ENCODE data around the gene B3GAT3. TPM values are rescaled to one million over a fixed set of nuclear protein-coding genes. Genes with fewer than 3 reads are reported as not detected.
"Not testable (repeated sequence)": the region's sequence is repeated elsewhere in the genome, so short reads cannot be mapped to it uniquely, and the experiment has no call there.

The B3GAT3 gene
- total and polyA plus RNA-seq, 7 donors, result 9.7 to 47.5 (median 16.1) TPM

GRCh38 chr11:62572431-62572830 lies 49.4 kb downstream of the B3GAT3 start:
- no peaks in the 10 kb centered on the region for H3K9me3 ChIP-seq
- H3K27ac ChIP-seq, result peak overlapping the region in 3 of 4 donors; percentile 86 to 94 (median 87)
- no peaks in the 10 kb centered on the region for H3K27me3 ChIP-seq
- DNase-seq, result no peak
- TF ChIP-seq CTCF (IDR thresholded peaks at IDR 0.05), result no peak
- TF ChIP-seq EP300 (IDR thresholded peaks at IDR 0.05), result no peak
- TF ChIP-seq POLR2AphosphoS5 (IDR thresholded peaks at IDR 0.05), result no peak
- TF ChIP-seq POLR2A (IDR thresholded peaks at IDR 0.05), result no peak
- H3K4me1 ChIP-seq, result peaks cover 0 to 53% (median 35%) of the 10 kb centered on the region in 4 donors
- H3K36me3 ChIP-seq, result peaks cover 5 to 66% (median 45%) of the 10 kb centered on the region in 4 donors
- H3K4me3 ChIP-seq, result peak overlapping the region in 3 of 4 donors; percentile 64 to 92 (median 75)
- 82 to 85% methylated on average over 12 of the region's 12 CpGs for WGBS, 2 donors
- intact Hi-C loops (cut with DNase I), result no loop called here

GRCh38 chr11:62571493-62571892 lies 50.3 kb downstream of the B3GAT3 start:
- H3K4me3 ChIP-seq; H3K27me3 ChIP-seq; H3K9me3 ChIP-seq; intact Hi-C loops (cut with DNase I); DNase-seq: not testable (repeated sequence)
- H3K27ac ChIP-seq, result peak overlapping the region in 1 of 4 donors; percentile 94
- H3K4me1 ChIP-seq, result peaks cover 0 to 53% (median 32%) of the 10 kb centered on the region in 4 donors
- 90 to 92% methylated on average over 5 of the region's 5 CpGs for WGBS, 2 donors
- H3K36me3 ChIP-seq, result peaks cover 15 to 66% (median 53%) of the 10 kb centered on the region in 4 donors

GRCh38 chr11:62570903-62571302 lies 50.9 kb downstream of the B3GAT3 start:
- Histone ChIP-seq H3K4me1 (peaks cover 0 to 48% (median 28%) of the 10 kb centered on the region in 4 donors), H3K36me3 (peaks cover 16 to 66% (median 55%) of the 10 kb centered on the region in 4 donors)
- intact Hi-C loops (cut with DNase I); H3K4me3 ChIP-seq; DNase-seq; H3K9me3 ChIP-seq; H3K27me3 ChIP-seq; H3K27ac ChIP-seq: not testable (repeated sequence)
- 84 to 90% methylated on average over 5 of the region's 5 CpGs for WGBS, 2 donors

- TF ChIP-seq POLR2AphosphoS5 (IDR thresholded peaks at IDR 0.05) (no peak), CTCF (IDR thresholded peaks at IDR 0.05) (no peak), POLR2A (IDR thresholded peaks at IDR 0.05) (no peak), EP300 (IDR thresholded peaks at IDR 0.05) (no peak)
- Histone ChIP-seq H3K9me3 (no peaks in the 10 kb centered on the region), H3K27ac (no peak overlapping the region), H3K27me3 (no peaks in the 10 kb centered on the region), H3K36me3 (peaks cover 16 to 76% (median 64%) of the 10 kb centered on the region in 4 donors), H3K4me3 (no peak overlapping the region), H3K4me1 (peaks cover 0 to 35% (median 15%) of the 10 kb centered on the region in 4 donors)
- DNase-seq, result no peak
- 58 to 85% methylated on average over 1 of the region's 1 CpG for WGBS, 2 donors
- intact Hi-C loops (cut with DNase I), result no loop called here
Observed at GRCh38 chr11:62569611-62570010, 52.2 kb downstream of the B3GAT3 start.

- WGBS, 2 donors, result 82 to 83% methylated on average over 8 of the region's 8 CpGs
- H3K36me3 ChIP-seq, result peaks cover 16 to 100% (median 77%) of the 10 kb centered on the region in 4 donors
- H3K27ac ChIP-seq, result no peak overlapping the region
- no peaks in the 10 kb centered on the region for H3K27me3 ChIP-seq
- H3K4me1 ChIP-seq, result peaks cover 0 to 21% (median 2%) of the 10 kb centered on the region in 4 donors
- DNase-seq, result no peak
- no peaks in the 10 kb centered on the region for H3K9me3 ChIP-seq
- intact Hi-C loops (cut with DNase I), result no loop called here
- TF ChIP-seq POLR2A (IDR thresholded peaks at IDR 0.05), result no peak
- no peak overlapping the region for H3K4me3 ChIP-seq
Observed at GRCh38 chr11:62567018-62567633, 54.7 kb downstream of the B3GAT3 start.

- no peak for TF ChIP-seq CTCF (IDR thresholded peaks at IDR 0.05)
- no peak for TF ChIP-seq EP300 (IDR thresholded peaks at IDR 0.05)
- TF ChIP-seq POLR2AphosphoS5 (IDR thresholded peaks at IDR 0.05), result no peak
- no peak for TF ChIP-seq POLR2A (IDR thresholded peaks at IDR 0.05)
- Histone ChIP-seq H3K4me1 (peaks cover 0 to 14% (median 2%) of the 10 kb centered on the region in 4 donors), H3K27ac (no peak overlapping the region), H3K27me3 (no peaks in the 10 kb centered on the region), H3K4me3 (no peak overlapping the region), H3K36me3 (peaks cover 16 to 99% (median 69%) of the 10 kb centered on the region in 4 donors), H3K9me3 (no peaks in the 10 kb centered on the region)
- no peak for DNase-seq
- WGBS, 2 donors, result 86 to 93% methylated on average over 8 of the region's 8 CpGs
- intact Hi-C loops (cut with DNase I), result no loop called here
Observed at GRCh38 chr11:62566247-62566646, 55.5 kb downstream of the B3GAT3 start.

Small RNA genes within 50 kb of the gene (small RNA-seq; reads per million reads assigned to genes)
- 0 reads per million in 3 donors for gene AP001458.1
- 0 reads per million in 3 donors for gene MIR6747
- 0 reads per million in 3 donors for gene SNORA57

Other genes with a start within 250 kb of the B3GAT3 start
- gene SCGB1A1, start 203.0 kb downstream of the B3GAT3 start, total RNA-seq, result not detected
- gene SCGB1A1, start 203.0 kb downstream of the B3GAT3 start, polyA plus RNA-seq, result 10 to 100 TPM in 1 of 3 donors, not detected in 2; 11.4 TPM
- gene AHNAK, start 75.2 kb downstream of the B3GAT3 start, total RNA-seq, result 1,000 to 10,000 TPM in 2 of 4 donors, 100 to 1,000 TPM in 2; 751 to 1,294 (median 1,065) TPM
- 100 to 1,000 TPM in 1 of 3 donors, 10 to 100 TPM in 2; 82.3 to 141 (median 85.5) TPM for gene AHNAK, start 75.2 kb downstream of the B3GAT3 start, polyA plus RNA-seq
- gene EEF1G, start 48.1 kb downstream of the B3GAT3 start, total RNA-seq, result 1,000 to 10,000 TPM; 1,344 to 1,788 (median 1,576) TPM
- gene EEF1G, start 48.1 kb downstream of the B3GAT3 start, polyA plus RNA-seq, result 1,000 to 10,000 TPM; 1,418 to 2,108 (median 1,957) TPM
- gene TUT1, start 30.5 kb downstream of the B3GAT3 start, total RNA-seq, result 1 to 10 TPM; 5.4 to 7.1 (median 6.2) TPM
- 10 to 100 TPM in 1 of 3 donors, 1 to 10 TPM in 2; 5.3 to 16.8 (median 6.0) TPM for gene TUT1, start 30.5 kb downstream of the B3GAT3 start, polyA plus RNA-seq
- 10 to 100 TPM; 50.1 to 62.2 (median 58.1) TPM for gene MTA2, start 20.1 kb downstream of the B3GAT3 start, total RNA-seq
- 10 to 100 TPM; 28.8 to 86.3 (median 36.1) TPM for gene MTA2, start 20.1 kb downstream of the B3GAT3 start, polyA plus RNA-seq
- gene EML3, start 9.2 kb downstream of the B3GAT3 start, total RNA-seq, result 10 to 100 TPM; 19.6 to 39.5 (median 30.2) TPM
- gene EML3, start 9.2 kb downstream of the B3GAT3 start, polyA plus RNA-seq, result 10 to 100 TPM; 10.6 to 50.7 (median 16.2) TPM
- gene ROM1, start 8.7 kb downstream of the B3GAT3 start, total RNA-seq, result 10 to 100 TPM in 2 of 4 donors, 1 to 10 TPM in 2; 5.3 to 13.8 (median 10.1) TPM
- gene ROM1, start 8.7 kb downstream of the B3GAT3 start, polyA plus RNA-seq, result 10 to 100 TPM in 1 of 3 donors, 1 to 10 TPM in 2; 3.0 to 14.2 (median 3.2) TPM
- 100 to 1,000 TPM in 1 of 4 donors, 10 to 100 TPM in 3; 67.4 to 111 (median 77.9) TPM for gene GANAB, start 24.6 kb upstream of the B3GAT3 start, total RNA-seq
- 100 to 1,000 TPM in 1 of 3 donors, 10 to 100 TPM in 2; 12.6 to 163 (median 37.9) TPM for gene GANAB, start 24.6 kb upstream of the B3GAT3 start, polyA plus RNA-seq
- gene INTS5, start 31.3 kb upstream of the B3GAT3 start, total RNA-seq, result 10 to 100 TPM; 11.2 to 13.2 (median 12.1) TPM
- 10 to 100 TPM in 1 of 3 donors, 1 to 10 TPM in 2; 7.8 to 14.8 (median 8.8) TPM for gene INTS5, start 31.3 kb upstream of the B3GAT3 start, polyA plus RNA-seq
- gene C11orf98, start 43.2 kb upstream of the B3GAT3 start, total RNA-seq, result 10 to 100 TPM; 24.6 to 47.4 (median 26.9) TPM
- 100 to 1,000 TPM; 166 to 183 (median 176) TPM for gene C11orf98, start 43.2 kb upstream of the B3GAT3 start, polyA plus RNA-seq
- 1 to 10 TPM; 2.9 to 6.1 (median 4.0) TPM for gene CSKMT, start 43.3 kb upstream of the B3GAT3 start, total RNA-seq
- 10 to 100 TPM in 1 of 3 donors, 1 to 10 TPM in 2; 1.2 to 19.4 (median 4.9) TPM for gene CSKMT, start 43.3 kb upstream of the B3GAT3 start, polyA plus RNA-seq
- 1 to 10 TPM; 4.9 to 9.7 (median 8.2) TPM for gene UQCC3, start 49.7 kb upstream of the B3GAT3 start, total RNA-seq
- 10 to 100 TPM; 15.8 to 19.8 (median 18.0) TPM for gene UQCC3, start 49.7 kb upstream of the B3GAT3 start, polyA plus RNA-seq
- gene LBHD1, start 50.3 kb upstream of the B3GAT3 start, total RNA-seq, result 1 to 10 TPM; 2.0 to 4.1 (median 3.7) TPM
- 10 to 100 TPM in 1 of 3 donors, 1 to 10 TPM in 2; 3.0 to 12.9 (median 5.8) TPM for gene LBHD1, start 50.3 kb upstream of the B3GAT3 start, polyA plus RNA-seq
- 100 to 1,000 TPM; 174 to 298 (median 199) TPM for gene UBXN1, start 57.1 kb upstream of the B3GAT3 start, total RNA-seq
- gene UBXN1, start 57.1 kb upstream of the B3GAT3 start, polyA plus RNA-seq, result 100 to 1,000 TPM; 132 to 188 (median 174) TPM
- gene LRRN4CL, start 67.5 kb upstream of the B3GAT3 start, total RNA-seq, result 10 to 100 TPM; 28.5 to 40.4 (median 32.1) TPM
- gene LRRN4CL, start 67.5 kb upstream of the B3GAT3 start, polyA plus RNA-seq, result 1 to 10 TPM in 2 of 3 donors, under 1 TPM in 1; 0.23 to 3.1 (median 3.0) TPM
- gene BSCL2, start 85.4 kb upstream of the B3GAT3 start, total RNA-seq, result 10 to 100 TPM; 35.5 to 69.8 (median 50.2) TPM
- 10 to 100 TPM; 18.0 to 72.3 (median 27.0) TPM for gene BSCL2, start 85.4 kb upstream of the B3GAT3 start, polyA plus RNA-seq
- gene GNG3, start 85.7 kb upstream of the B3GAT3 start, total RNA-seq, result 1 to 10 TPM in 3 of 4 donors, not detected in 1; 1.4 to 5.0 (median 2.8) TPM
- 1 to 10 TPM in 2 of 3 donors, not detected in 1; 1.2 to 2.7 TPM for gene GNG3, start 85.7 kb upstream of the B3GAT3 start, polyA plus RNA-seq
- gene HNRNPUL2, start 105.5 kb upstream of the B3GAT3 start, total RNA-seq, result 10 to 100 TPM; 22.9 to 30.7 (median 25.3) TPM
- gene HNRNPUL2, start 105.5 kb upstream of the B3GAT3 start, polyA plus RNA-seq, result 10 to 100 TPM; 36.6 to 54.3 (median 37.5) TPM
- gene TTC9C, start 106.5 kb upstream of the B3GAT3 start, total RNA-seq, result 10 to 100 TPM; 21.9 to 39.9 (median 24.2) TPM
- gene TTC9C, start 106.5 kb upstream of the B3GAT3 start, polyA plus RNA-seq, result 10 to 100 TPM; 27.6 to 30.4 (median 27.7) TPM
- 10 to 100 TPM in 1 of 4 donors, 1 to 10 TPM in 3; 6.6 to 12.1 (median 7.7) TPM for gene ZBTB3, start 132.2 kb upstream of the B3GAT3 start, total RNA-seq
- gene ZBTB3, start 132.2 kb upstream of the B3GAT3 start, polyA plus RNA-seq, result 1 to 10 TPM; 1.2 to 5.0 (median 1.8) TPM
- gene POLR2G, start 139.6 kb upstream of the B3GAT3 start, total RNA-seq, result 10 to 100 TPM; 42.7 to 59.5 (median 53.6) TPM
- gene POLR2G, start 139.6 kb upstream of the B3GAT3 start, polyA plus RNA-seq, result 100 to 1,000 TPM in 1 of 3 donors, 10 to 100 TPM in 2; 73.5 to 111 (median 95.5) TPM
- 10 to 100 TPM; 13.2 to 20.1 (median 16.7) TPM for gene TAF6L, start 149.4 kb upstream of the B3GAT3 start, total RNA-seq
- 10 to 100 TPM in 1 of 3 donors, 1 to 10 TPM in 2; 3.0 to 20.7 (median 9.0) TPM for gene TAF6L, start 149.4 kb upstream of the B3GAT3 start, polyA plus RNA-seq
- gene TMEM179B, start 165.4 kb upstream of the B3GAT3 start, total RNA-seq, result 10 to 100 TPM; 38.2 to 49.6 (median 43.0) TPM
- gene TMEM179B, start 165.4 kb upstream of the B3GAT3 start, polyA plus RNA-seq, result 10 to 100 TPM; 27.0 to 63.9 (median 38.4) TPM
- 10 to 100 TPM; 16.0 to 27.1 (median 24.1) TPM for gene TMEM223, start 170.0 kb upstream of the B3GAT3 start, total RNA-seq
- gene TMEM223, start 170.0 kb upstream of the B3GAT3 start, polyA plus RNA-seq, result 10 to 100 TPM in 2 of 3 donors, 1 to 10 TPM in 1; 9.0 to 30.9 (median 15.5) TPM
- 10 to 100 TPM; 33.2 to 68.1 (median 43.0) TPM for gene NXF1, start 183.5 kb upstream of the B3GAT3 start, total RNA-seq
- gene NXF1, start 183.5 kb upstream of the B3GAT3 start, polyA plus RNA-seq, result 10 to 100 TPM; 20.3 to 63.3 (median 22.8) TPM
- 10 to 100 TPM; 27.1 to 37.8 (median 31.2) TPM for gene STX5, start 210.1 kb upstream of the B3GAT3 start, total RNA-seq
- gene STX5, start 210.1 kb upstream of the B3GAT3 start, polyA plus RNA-seq, result 10 to 100 TPM; 27.8 to 31.2 (median 28.9) TPM
- 1 to 10 TPM in 1 of 4 donors, not detected in 3; 2.1 TPM for gene TEX54, start 210.9 kb upstream of the B3GAT3 start, total RNA-seq
- not detected for gene TEX54, start 210.9 kb upstream of the B3GAT3 start, polyA plus RNA-seq
- gene WDR74, start 217.6 kb upstream of the B3GAT3 start, total RNA-seq, result 10 to 100 TPM; 22.8 to 39.7 (median 34.7) TPM
- gene WDR74, start 217.6 kb upstream of the B3GAT3 start, polyA plus RNA-seq, result 10 to 100 TPM; 11.6 to 47.6 (median 24.0) TPM